Epithelial cell of esophagus (primary cell): ENCODE results near the gene TET3.

ENCODE experiments used
- DNase-seq: peaks from one replicate; pipeline ENCODE4 v3.0.0; 2010; ENCODE audit warnings: low read depth
- H3K4me3 ChIP-seq: 2 replicates; pipeline ENCODE4 v1.5.1; 2011; ENCODE audit warnings: mild to moderate bottlenecking, low read length, control low read depth
- TF ChIP-seq, protein P1 (sequence below): IDR thresholded peaks from 2 replicates; pipeline ENCODE4 v1.5.1; 2011; ENCODE audit warnings: low read depth, mild to moderate bottlenecking, low read length, control low read depth, inconsistent platforms; ENCODE audit not compliant: insufficient read depth; ENCODE audit errors: missing control alignments

The TET3 gene

DNA sequence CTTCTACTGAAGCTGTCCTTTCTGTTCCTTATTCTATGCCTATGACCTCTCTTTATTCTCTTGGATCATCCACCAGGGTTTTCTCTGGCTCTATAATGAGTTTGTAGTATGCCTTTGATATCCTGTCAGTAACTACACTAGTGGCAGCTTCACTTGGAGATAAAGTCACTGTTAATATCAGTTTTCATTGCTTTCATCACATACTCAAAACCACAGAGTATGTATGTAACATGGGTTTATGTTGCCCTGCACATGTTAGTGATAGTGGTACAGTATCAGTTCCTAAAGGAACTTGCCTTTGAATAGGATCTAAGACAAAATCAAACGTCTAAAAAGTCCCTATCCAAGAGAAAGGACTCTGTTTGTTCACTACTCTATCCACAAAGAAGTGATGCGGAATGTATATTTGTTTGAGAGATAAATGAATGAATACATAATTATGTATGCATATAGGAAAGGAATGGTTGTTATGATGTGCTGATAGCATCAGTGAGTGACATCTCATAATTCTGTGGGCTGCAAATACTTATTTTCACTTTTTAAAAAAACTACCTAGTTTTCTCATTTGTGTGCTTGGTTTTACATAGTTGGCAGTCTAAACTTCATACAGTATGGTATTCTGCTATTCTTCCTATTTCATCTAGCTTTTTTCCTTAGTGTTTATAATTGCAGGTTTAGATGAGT is 45.1 kb downstream of the TET3 start:
- H3K4me3 ChIP-seq: no peak overlapping the region
- no peak for DNase-seq
- TF ChIP-seq, protein P1, sequence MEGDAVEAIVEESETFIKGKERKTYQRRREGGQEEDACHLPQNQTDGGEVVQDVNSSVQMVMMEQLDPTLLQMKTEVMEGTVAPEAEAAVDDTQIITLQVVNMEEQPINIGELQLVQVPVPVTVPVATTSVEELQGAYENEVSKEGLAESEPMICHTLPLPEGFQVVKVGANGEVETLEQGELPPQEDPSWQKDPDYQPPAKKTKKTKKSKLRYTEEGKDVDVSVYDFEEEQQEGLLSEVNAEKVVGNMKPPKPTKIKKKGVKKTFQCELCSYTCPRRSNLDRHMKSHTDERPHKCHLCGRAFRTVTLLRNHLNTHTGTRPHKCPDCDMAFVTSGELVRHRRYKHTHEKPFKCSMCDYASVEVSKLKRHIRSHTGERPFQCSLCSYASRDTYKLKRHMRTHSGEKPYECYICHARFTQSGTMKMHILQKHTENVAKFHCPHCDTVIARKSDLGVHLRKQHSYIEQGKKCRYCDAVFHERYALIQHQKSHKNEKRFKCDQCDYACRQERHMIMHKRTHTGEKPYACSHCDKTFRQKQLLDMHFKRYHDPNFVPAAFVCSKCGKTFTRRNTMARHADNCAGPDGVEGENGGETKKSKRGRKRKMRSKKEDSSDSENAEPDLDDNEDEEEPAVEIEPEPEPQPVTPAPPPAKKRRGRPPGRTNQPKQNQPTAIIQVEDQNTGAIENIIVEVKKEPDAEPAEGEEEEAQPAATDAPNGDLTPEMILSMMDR: no peak

DNA sequence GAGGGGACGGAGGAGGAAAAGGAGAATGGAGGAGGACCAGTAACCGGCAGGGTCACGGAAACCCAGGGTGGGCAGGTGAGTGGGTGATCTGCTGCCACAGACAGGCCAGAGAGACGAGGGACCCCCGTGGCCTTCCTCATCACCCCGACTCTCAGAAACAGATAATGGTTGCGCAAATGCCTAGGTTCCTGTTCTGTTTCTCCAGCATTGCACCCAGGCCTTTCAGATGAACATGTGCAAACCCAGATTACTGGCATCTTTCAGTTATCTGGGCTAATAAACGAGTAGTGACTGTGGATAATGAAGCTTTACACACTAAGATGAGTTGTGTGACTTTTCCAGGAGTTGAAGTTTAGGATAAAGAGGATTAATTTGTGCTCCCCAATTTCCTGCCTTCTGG is 46.5 kb downstream of the TET3 start:
- H3K4me3 ChIP-seq: no peak overlapping the region
- TF ChIP-seq, protein P1: no peak
- DNase-seq: no peak

DNA sequence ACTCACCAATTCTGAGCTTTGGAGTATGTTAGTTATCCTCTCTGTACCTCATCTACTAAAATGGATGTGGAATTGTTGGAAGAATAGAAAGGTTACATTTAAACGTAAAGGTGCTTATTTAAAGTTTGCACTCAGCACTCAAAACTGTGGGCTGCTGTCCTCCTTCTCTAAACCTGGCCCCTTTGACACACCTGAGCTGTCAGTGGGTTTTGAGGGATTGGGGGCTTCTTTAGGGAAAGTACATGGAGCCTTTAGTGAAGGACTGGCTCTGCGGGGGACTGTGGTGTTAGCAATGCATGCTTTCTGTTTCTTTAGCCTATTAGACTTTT is 47.2 kb downstream of the TET3 start:
- TF ChIP-seq, protein P1: no peak
- no peak for DNase-seq
- H3K4me3 ChIP-seq: no peak overlapping the region

DNA sequence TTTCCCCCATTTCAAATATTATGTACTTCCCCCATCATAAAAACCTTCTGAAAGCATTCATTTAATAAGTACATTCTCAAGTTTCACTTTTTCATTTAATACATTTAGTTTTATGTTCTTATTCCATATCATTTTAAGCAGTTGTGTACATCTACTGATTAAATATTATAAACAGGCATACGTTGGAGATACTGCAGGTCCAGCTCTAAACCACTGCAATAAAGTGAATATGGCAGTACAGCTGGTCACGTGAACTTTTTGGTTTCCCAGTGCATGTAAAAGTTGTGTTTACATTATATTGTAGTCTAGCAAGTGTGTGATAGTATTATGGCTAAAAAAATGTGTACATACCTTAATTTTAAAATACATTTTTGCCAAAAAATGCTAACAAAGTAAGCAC is 48.7 kb downstream of the TET3 start:
- no peak for DNase-seq
- no peak overlapping the region for H3K4me3 ChIP-seq
- TF ChIP-seq, protein P1: no peak
